Ishikawa (cell line): ENCODE measurements around the gene GBX1.

Experiments used
- CEBPB ChIP-seq: IDR thresholded peaks from 2 replicates; pipeline ENCODE4 v1.6.1; 2012
- EGR1 ChIP-seq: IDR thresholded peaks from 2 replicates; pipeline ENCODE4 v1.6.1; 2012
- EP300 ChIP-seq: IDR thresholded peaks from 2 replicates; pipeline ENCODE4 v1.6.1; 2012; ENCODE audit warnings: borderline replicate concordance
- FOXM1 ChIP-seq: IDR thresholded peaks from 2 replicates; pipeline ENCODE4 v1.6.1; 2012; ENCODE audit warnings: low read depth, borderline replicate concordance
- MAX ChIP-seq: IDR thresholded peaks from 2 replicates; pipeline ENCODE4 v1.6.1; 2012
- NFIC ChIP-seq: IDR thresholded peaks from 2 replicates; pipeline ENCODE4 v1.6.1; 2012
- RAD21 ChIP-seq: IDR thresholded peaks from 2 replicates; pipeline ENCODE4 v1.6.1; 2012; ENCODE audit warnings: low read depth
- REST ChIP-seq: IDR thresholded peaks from 2 replicates; pipeline ENCODE4 v1.6.1; 2012; ENCODE audit warnings: low read depth, mild to moderate bottlenecking
- TAF1 ChIP-seq: IDR thresholded peaks from 2 replicates; pipeline ENCODE4 v1.6.1; 2012; ENCODE audit warnings: low read depth, mild to moderate bottlenecking
- TEAD4 ChIP-seq: IDR thresholded peaks from 2 replicates; pipeline ENCODE4 v1.6.1; 2012
- USF1 ChIP-seq: IDR thresholded peaks from 2 replicates; pipeline ENCODE4 v1.6.1; 2012
- YY1 ChIP-seq: IDR thresholded peaks from 2 replicates; pipeline ENCODE4 v1.6.1; 2012; ENCODE audit warnings: low read depth
- ZBTB7A ChIP-seq: IDR thresholded peaks from 2 replicates; pipeline ENCODE4 v1.6.1; 2012; ENCODE audit warnings: low read depth

GRCh38 chr7:151123158-151123821 lies 44.2 kb downstream of the GBX1 start:
- TF ChIP-seq FOXM1 (no peak), RAD21 (no peak), CEBPB (no peak), REST (no peak), YY1 (no peak), NFIC (no peak), EP300 (no peak), TAF1 (no peak), USF1 (no peak), MAX (no peak), TEAD4 (no peak), ZBTB7A (no peak), EGR1 (no peak)
